Skeletal muscle tissue (tissue), 4 donors: Measurements from ENCODE around the gene FGFBP2. TPM values are rescaled to one million over a fixed set of nuclear protein-coding genes. Genes with fewer than 3 reads are reported as not detected.

ENCODE experiments used
- H3K27ac ChIP-seq: one replicate; pipeline ENCODE4 v1.7.0; 2013; ENCODE audit warnings: mild to moderate bottlenecking, low read depth, low read length, inconsistent platforms
- H3K27me3 ChIP-seq, 3 donors: one replicate each; pipeline ENCODE4 v1.7.0; 2013; ENCODE audit warnings: low read length in 3 of 3; ENCODE audit not compliant: control insufficient read depth in 3 of 3, insufficient read depth in 3 of 3
- H3K36me3 ChIP-seq, 3 donors: one replicate each; pipeline ENCODE4 v1.7.0; 2013; ENCODE audit warnings: low read length in 3 of 3; ENCODE audit not compliant: control insufficient read depth in 3 of 3, insufficient read depth in 3 of 3
- H3K4me1 ChIP-seq, 3 donors: one replicate each; pipeline ENCODE4 v1.7.0; 2013; ENCODE audit warnings: low read length in 3 of 3, mild to moderate bottlenecking in 3 of 3; ENCODE audit not compliant: control insufficient read depth in 3 of 3, insufficient read depth in 3 of 3
- H3K4me3 ChIP-seq, 3 donors: one replicate each; pipeline ENCODE4 v1.7.0; 2013; ENCODE audit warnings: low read length in 3 of 3
- H3K9ac ChIP-seq, 3 donors: one replicate each; pipeline ENCODE4 v1.7.0; 2013; ENCODE audit warnings: low read length in 3 of 3, mild to moderate bottlenecking in 3 of 3, moderate library complexity in 2 of 3, low read depth in 1 of 3
- H3K9me3 ChIP-seq, 3 donors: one replicate each; pipeline ENCODE4 v1.7.0; 2013; ENCODE audit warnings: low read length in 3 of 3; ENCODE audit not compliant: control insufficient read depth in 3 of 3
- total RNA-seq: library from RNA; depleted of rRNA; stranded (reverse); fragments of >200 nt; gene quantifications from one replicate; pipeline ENCODE4 v1.2.3, GENCODE V29; 2014
- donor health status: Osteomylitis.

Gene FGFBP2
- total RNA-seq, result not detected

GRCh38 chr4:15963001-15963451 is at the start of gene FGFBP2:
TSS of gene FGFBP2 (minus strand) at chr4:15963175. CDS start at chr4:15963129, 46 bp downstream.
- Histone ChIP-seq H3K9me3 (no peaks in the 10 kb centered on the region), H3K27me3 (no peaks in the 10 kb centered on the region), H3K4me3 (no peak within 1 kb of the TSS), H3K9ac (no peak within 1 kb of the TSS), H3K27ac (no peak within 1 kb of the TSS), H3K4me1 (peaks cover 0 to 12% (median 11%) of the 10 kb centered on the region in 3 donors), H3K36me3 (no peaks in the 10 kb centered on the region)

DNA sequence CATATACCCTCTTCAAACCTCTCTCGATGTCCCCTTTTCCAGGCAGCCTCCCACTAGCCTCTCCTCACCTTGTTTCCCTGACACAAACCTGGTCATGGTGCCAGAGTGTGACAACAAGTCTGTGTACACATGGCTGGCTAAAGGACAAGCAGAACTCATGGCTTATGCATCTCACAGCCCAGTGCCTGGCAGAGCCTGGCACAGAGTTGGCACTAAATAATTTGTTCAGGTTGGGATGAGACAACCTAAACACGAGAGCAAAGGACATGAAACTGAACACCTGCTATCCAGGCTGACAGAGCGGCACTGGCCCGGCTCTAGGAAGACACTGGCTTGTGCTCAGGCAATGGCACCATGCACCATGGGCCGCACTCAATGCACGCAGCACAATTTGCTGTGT is 48.2 kb upstream of the FGFBP2 start:
- no peak overlapping the region for H3K9ac ChIP-seq
- H3K4me1 ChIP-seq, result peaks cover 0 to 5% (median 4%) of the 10 kb centered on the region in 3 donors
- no peak overlapping the region for H3K27ac ChIP-seq
- H3K9me3 ChIP-seq, result no peaks in the 10 kb centered on the region
- H3K27me3 ChIP-seq, result no peaks in the 10 kb centered on the region
- H3K36me3 ChIP-seq, result no peaks in the 10 kb centered on the region
- no peak overlapping the region for H3K4me3 ChIP-seq

DNA sequence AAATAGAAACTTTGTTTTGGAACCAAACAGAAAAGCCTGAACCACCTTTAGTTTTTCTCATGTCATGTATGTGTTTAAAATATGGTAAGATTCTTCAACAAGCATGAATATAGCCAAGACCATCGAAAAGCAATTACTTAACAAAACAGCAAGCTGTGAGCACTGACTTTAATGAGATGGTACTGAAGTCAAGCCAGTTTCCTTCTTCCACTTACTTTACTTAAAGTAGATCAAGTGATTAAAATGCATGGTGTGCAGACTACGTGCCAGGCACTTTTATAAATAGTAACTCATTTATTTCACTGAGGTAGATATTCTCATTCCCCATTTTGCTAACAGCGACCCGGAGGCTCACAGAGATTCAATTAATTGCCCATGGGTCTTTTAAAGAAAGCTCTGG is 46.2 kb upstream of the FGFBP2 start:
- Histone ChIP-seq H3K4me1 (peaks cover 0 to 5% (median 4%) of the 10 kb centered on the region in 3 donors), H3K27me3 (no peaks in the 10 kb centered on the region), H3K9ac (no peak overlapping the region), H3K9me3 (no peaks in the 10 kb centered on the region), H3K36me3 (no peaks in the 10 kb centered on the region), H3K27ac (no peak overlapping the region), H3K4me3 (no peak overlapping the region)

GRCh38 chr4:16007471-16008095 is 44.6 kb upstream of the FGFBP2 start:
- Histone ChIP-seq H3K27ac (no peak overlapping the region), H3K27me3 (no peaks in the 10 kb centered on the region), H3K4me1 (peaks cover 0 to 5% (median 4%) of the 10 kb centered on the region in 3 donors), H3K4me3 (no peak overlapping the region), H3K9me3 (no peaks in the 10 kb centered on the region), H3K9ac (no peak overlapping the region), H3K36me3 (no peaks in the 10 kb centered on the region)

DNA sequence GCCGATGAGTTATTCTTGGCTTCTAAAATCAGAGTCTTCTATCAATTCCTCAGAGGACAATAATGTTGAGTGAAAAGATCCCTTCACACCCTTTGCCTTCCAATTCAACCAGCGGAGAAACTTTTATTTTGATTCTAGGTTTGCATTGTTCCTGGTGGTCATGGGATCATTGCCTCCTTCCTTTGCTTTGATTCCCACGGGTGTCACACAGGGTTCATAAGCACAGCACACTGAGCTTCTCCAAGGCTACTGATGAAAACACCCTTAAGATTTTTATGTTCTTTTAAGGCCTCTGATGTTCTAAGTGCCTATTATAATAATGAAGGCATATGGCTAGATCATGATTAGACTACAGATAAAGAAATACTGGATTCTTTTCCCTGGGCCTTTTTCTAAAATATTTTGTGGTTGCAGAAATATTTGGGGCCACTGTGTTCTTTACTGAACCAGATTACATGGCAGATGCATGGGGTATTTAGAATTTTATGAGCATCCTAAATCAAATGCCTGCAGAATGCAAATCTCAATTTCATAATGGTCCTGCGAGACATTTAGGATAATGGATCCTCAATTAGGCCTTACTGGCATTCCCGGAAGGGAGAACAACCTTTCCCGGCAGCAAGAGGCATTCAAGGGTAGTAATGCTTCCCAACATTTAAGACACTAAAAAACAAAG is 43.9 kb upstream of the FGFBP2 start:
- H3K36me3 ChIP-seq, result no peaks in the 10 kb centered on the region
- no peaks in the 10 kb centered on the region for H3K27me3 ChIP-seq
- no peaks in the 10 kb centered on the region for H3K9me3 ChIP-seq
- peaks cover 0 to 5% (median 4%) of the 10 kb centered on the region in 3 donors for H3K4me1 ChIP-seq
- H3K4me3 ChIP-seq, result no peak overlapping the region
- no peak overlapping the region for H3K27ac ChIP-seq
- no peak overlapping the region for H3K9ac ChIP-seq

DNA sequence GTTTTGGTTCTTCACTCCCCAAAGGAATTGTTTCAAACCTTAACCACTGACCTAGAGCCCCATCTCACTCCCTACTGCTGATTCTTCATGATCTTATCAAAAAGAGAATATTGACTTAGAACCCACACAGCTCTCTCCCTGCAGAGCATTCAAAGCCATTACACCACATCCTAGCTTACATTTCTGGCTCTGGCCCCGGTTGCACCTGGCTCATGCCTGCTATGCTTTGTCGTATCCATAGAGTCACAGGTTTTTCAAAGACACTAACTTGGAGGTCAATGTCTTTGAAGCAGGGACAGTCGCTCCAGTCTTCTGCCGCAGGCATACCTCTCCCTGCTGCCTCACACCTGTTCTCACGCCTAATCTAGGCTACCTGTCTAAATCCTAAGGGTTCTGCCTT is 42.7 kb upstream of the FGFBP2 start:
- peaks cover 2 to 5% (median 4%) of the 10 kb centered on the region in 3 donors for H3K4me1 ChIP-seq
- no peak overlapping the region for H3K27ac ChIP-seq
- no peak overlapping the region for H3K4me3 ChIP-seq
- H3K27me3 ChIP-seq, result no peaks in the 10 kb centered on the region
- no peaks in the 10 kb centered on the region for H3K9me3 ChIP-seq
- no peaks in the 10 kb centered on the region for H3K36me3 ChIP-seq
- no peak overlapping the region for H3K9ac ChIP-seq

- Histone ChIP-seq H3K9ac (peak overlapping the region in 1 of 3 donors; percentile 74), H3K27ac (no peak overlapping the region), H3K27me3 (no peaks in the 10 kb centered on the region), H3K36me3 (no peaks in the 10 kb centered on the region), H3K4me1 (peaks cover 2 to 5% (median 4%) of the 10 kb centered on the region in 3 donors), H3K4me3 (peak overlapping the region in 1 of 3 donors; percentile 23), H3K9me3 (no peaks in the 10 kb centered on the region)
These were observed 38.5 kb upstream of the FGFBP2 start for GRCh38 chr4:16001484-16001858.

DNA sequence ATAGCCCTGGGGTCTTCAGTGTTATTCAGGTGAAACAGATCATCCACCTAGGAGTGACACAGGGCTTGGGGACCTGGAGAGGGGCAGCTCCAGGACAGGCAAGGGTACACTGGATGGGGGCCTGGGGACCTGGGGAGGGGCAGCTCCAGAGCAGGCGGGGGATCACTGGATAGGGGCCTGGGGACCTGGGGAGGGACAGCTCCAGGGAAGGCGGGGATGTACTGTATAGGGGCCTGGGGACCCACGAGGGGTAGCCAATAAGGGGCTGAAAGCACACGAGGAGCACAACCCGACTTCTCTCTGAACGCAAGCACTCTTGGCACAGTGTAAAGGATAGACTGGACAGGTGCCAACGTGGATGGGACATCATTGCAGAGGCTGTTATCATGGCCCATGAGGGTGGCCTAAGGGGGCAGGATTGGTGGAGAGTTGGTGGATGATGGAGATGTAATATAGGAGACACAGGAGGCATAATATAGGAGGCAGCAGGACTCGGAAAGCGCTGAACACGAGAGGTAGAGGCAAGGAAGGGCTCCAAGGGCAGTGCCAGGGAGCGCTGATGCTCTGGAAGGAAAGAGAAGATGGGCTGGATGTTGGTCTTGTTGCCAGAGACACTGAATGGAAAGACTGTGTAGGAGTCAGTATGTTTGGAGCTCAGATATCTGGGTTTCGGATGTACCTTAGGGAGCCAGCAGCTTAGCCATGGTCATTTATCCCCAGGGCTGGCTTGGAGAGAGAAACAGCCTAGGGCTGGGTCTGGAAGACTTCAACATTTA is 37.9 kb upstream of the FGFBP2 start:
- H3K36me3 ChIP-seq, result no peaks in the 10 kb centered on the region
- H3K4me3 ChIP-seq, result no peak overlapping the region
- H3K4me1 ChIP-seq, result peaks cover 2 to 5% (median 4%) of the 10 kb centered on the region in 3 donors
- H3K27me3 ChIP-seq, result no peaks in the 10 kb centered on the region
- no peak overlapping the region for H3K9ac ChIP-seq
- H3K9me3 ChIP-seq, result no peaks in the 10 kb centered on the region
- H3K27ac ChIP-seq, result no peak overlapping the region

GRCh38 chr4:15996773-15997172 is 33.8 kb upstream of the FGFBP2 start:
- no peaks in the 10 kb centered on the region for H3K9me3 ChIP-seq
- no peaks in the 10 kb centered on the region for H3K27me3 ChIP-seq
- H3K4me3 ChIP-seq, result no peak overlapping the region
- H3K4me1 ChIP-seq, result peaks cover 2 to 5% (median 4%) of the 10 kb centered on the region in 3 donors
- no peak overlapping the region for H3K9ac ChIP-seq
- no peak overlapping the region for H3K27ac ChIP-seq
- no peaks in the 10 kb centered on the region for H3K36me3 ChIP-seq

DNA sequence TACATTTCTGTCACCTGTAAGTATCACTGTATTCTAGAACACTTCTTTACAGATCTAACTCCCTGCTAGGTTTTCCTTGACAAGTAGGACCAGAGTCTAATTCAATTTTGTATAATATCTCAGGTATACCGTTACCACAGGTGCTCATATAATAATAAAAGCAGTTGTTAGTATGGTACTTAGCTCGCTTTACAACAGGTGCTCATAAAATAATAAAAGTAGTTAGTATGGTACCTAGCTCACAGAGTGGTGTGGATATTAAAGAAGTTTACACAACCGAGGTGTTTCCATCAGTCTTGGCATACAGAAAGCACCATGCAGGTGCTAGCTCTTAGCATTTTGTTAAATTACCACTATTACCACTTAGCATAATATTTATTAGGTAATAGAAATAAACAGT is 32.9 kb upstream of the FGFBP2 start:
- H3K9me3 ChIP-seq, result no peaks in the 10 kb centered on the region
- H3K27ac ChIP-seq, result no peak overlapping the region
- peaks cover 0 to 2% (median under 1%) of the 10 kb centered on the region in 3 donors for H3K4me1 ChIP-seq
- H3K4me3 ChIP-seq, result no peak overlapping the region
- H3K36me3 ChIP-seq, result no peaks in the 10 kb centered on the region
- H3K9ac ChIP-seq, result no peak overlapping the region
- no peaks in the 10 kb centered on the region for H3K27me3 ChIP-seq
